T-helper 2 cell treated with Interferon-gamma antibody and Interleukin-4, amounts not matched to agents 100 ng/mL and 5 ng/mL, for 36 hours (primary cell): ENCODE measurements around the gene SDK2. TPM values are rescaled to one million over a fixed set of nuclear protein-coding genes. Genes with fewer than 3 reads are reported as not detected.

Source experiments
- intact Hi-C: fragments of 100-400 bp; cut with micrococcal nuclease; formaldehyde crosslinking; loops from one replicate; pipeline ENCODE4 v1.15.1; 2023
- total RNA-seq: library from RNA; stranded (reverse); gene quantifications from 2 replicates; pipeline ENCODE4 v1.2.3, GENCODE V29; 2022

Gene SDK2
- total RNA-seq, 1 donor from 2014 or later, result 2.9 TPM

- intact Hi-C loops, result no loop called here
Observed at GRCh38 chr17:73562896-73563295, 81.3 kb downstream of the SDK2 start.

DNA sequence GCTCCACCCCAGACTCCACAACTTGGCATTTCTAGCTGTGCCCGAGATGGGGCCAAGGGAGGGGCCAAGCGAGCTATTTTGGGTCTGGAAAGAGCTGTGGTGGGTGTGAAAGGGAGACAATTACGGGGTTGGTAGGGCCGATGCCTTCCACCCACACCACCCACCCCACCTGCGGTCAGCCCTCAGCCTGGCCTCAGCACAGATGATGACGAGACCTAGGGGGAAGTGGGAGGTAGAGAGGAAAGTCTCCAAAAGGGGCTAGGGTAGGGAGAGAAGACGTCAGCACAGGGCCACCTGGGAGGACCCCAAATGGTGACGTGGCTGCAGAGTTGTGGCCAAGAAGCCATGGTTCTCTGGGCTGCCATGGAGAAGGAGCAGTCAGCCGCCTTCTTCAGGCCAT lies 83.1 kb downstream of the SDK2 start:
- intact Hi-C loops, result no loop called here

DNA sequence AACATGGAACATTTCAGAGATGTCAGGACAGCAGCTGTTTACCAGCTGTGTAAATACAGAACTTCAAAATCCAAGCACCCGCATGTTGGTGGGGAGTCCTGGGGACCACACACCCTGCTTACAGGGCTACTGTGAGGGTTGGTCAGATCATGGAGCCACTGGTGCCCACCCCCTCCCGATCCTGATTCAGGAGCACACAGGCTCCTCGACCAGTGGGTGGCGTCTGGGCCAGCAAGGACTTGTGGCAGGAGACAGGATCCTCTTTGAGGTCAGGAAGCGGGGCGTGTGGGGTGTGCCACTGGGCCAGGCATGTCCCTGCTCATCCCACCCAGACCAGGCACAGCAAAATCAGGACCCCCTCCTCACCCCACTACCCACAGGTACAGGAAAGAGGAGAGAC lies 83.6 kb downstream of the SDK2 start:
- intact Hi-C loops, result no loop called here

DNA sequence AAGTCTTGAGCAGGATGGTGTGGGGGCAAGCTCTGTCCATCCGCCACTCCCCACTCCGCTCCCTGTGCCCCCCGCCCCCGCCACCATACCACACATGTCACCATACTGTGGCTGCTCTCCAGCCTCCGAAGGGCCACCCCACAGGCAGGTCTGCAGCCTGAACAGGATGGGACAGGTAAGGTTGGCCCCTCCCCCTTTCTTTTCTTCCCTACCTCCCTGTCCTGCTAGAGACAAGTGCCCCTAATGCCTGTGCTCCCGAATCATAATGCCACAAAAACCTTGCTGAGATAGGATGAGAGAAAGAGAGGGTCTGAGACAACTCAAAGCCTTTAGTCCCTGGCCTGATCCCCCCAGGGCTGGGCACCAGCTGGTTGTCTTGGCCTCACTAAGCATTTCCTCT lies 84.7 kb downstream of the SDK2 start:
- intact Hi-C loops, result no loop called here

DNA sequence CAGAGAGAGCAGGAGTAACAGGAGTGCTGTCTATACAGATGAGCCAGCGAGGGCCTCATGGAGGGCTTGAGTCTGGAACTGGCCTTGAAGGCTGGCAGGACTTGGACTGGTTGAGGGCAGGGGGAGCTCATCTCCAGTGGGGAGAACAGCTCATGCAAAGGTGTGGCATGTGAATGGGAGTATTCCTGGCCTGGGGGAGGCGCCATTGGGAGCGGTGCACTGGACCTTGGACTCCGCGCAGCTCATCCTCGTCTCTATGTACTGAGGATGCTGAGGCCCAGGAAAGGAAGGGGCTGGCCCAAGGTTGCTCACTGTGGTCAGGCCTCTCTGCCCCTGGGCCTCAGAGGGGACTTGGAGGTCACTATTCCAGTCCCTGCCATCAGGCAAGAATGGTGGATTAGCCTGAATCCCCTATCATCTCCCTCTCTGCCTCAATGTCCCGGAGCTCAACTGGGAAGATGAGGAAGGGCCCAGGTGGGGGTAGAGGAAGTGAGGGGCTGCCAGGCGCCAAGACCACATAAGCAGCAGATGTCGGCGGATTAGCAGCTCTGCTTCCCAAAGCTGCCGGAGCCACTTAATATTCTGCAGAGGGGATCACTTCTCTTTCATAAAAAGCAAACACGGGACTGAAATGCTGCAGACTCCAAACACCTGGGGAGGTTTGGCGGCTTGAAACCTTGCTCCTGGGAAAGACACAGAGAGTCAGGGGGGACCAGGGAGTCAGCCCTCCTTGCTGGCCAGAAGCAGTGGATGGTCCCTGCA lies 88.9 kb downstream of the SDK2 start:
- intact Hi-C loops, result no loop called here

GRCh38 chr17:73554498-73554897 lies 89.7 kb downstream of the SDK2 start:
- intact Hi-C loops, result no loop called here

DNA sequence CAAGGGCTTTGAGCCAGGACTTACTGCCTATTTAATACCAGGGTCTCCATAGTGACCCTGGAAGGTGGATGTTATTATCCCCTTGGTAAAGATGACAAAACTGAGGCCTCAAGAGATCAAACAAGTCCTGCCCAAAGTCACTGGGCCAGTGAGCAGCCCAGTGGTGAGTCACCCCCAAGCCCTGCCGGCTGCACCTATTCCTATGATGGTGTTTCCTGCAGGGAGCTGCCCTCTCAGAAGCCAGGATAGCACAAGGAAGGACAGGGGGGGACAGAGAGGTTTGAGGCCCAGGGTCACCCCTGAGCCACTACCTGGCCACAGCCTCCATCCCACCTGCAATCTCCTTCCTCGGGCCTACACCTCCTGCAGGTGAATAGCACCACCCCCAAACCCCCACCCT lies 90.9 kb downstream of the SDK2 start:
- intact Hi-C loops, result no loop called here

DNA sequence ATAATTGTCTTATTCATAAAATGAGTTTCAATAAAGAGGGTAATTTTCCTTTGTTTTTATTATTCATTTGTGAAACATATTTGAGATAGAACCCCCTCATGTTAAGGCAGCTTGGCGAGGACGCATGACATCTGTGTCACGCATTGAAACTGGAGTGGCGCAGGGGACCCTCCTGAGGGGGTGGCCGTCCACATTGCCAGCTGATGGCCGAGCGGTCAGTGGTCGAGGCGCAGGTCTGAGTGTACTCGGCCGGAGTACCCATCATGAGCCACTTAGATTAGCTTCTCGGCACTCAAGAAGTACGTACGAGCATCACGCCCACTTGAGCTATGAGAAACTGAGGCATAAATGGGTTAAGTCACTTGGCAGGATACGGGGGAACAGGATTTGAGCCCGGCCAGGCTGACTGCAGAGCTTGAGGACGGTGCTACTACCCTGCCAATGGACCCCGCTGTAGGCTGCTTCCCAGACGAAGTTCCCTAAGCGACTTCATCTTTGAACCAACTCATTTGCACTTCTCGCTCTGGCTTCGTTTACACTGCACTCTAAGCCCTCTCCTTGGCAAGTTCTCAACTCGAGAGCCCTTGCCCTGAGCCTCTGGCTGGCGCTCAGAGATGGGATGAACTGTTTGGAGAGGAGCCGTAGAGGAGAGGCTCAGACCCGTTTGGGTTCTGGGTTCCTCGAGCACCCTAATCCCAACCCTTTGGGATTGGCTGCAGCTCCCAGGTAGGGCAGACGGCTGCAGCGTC lies 91.8 kb downstream of the SDK2 start:
- intact Hi-C loops, result no loop called here

GRCh38 chr17:73551759-73552158 lies 92.5 kb downstream of the SDK2 start:
- intact Hi-C loops, result no loop called here

DNA sequence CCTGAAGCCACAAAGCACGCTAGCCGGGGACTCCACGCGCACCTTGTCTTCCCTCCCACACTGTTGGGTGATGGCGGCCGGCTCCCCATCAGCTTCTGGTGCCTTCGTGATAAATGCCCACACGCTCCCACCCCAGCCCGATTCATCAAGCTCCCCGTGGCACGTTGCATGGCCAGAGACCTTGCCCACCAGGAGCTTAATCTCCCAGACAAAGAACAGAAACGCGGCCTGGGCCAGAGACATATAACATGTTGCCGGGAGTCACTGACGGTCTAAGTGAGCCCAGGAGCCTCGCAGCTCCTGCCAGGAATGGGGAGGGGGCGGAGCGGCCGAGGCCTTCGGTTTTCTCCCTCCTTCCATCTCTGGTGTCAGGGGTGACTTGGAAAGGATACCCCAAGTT lies 93.1 kb downstream of the SDK2 start:
- intact Hi-C loops, result no loop called here

DNA sequence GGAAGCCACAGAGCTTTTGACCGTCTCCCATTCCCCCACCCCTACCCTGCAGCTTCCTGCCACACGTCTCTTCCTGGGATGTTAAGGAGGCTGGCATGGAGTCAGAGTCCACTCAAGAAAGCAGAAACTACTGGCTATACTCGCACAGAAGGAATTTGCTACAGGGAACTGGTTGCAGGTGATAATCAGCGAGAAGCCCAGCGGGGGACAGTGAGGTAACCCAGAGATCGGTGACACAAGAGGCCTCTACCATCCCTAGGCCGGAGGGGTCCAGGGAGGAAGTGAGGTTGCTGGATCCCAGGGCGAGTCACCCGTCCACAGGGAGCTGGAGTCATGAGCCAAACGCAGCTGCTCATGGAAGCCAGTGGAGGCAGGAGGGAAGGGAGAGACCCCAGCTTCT lies 93.7 kb downstream of the SDK2 start:
- intact Hi-C loops, result no loop called here

GRCh38 chr17:73549841-73550430 lies 94.3 kb downstream of the SDK2 start:
- intact Hi-C loops, result no loop called here

GRCh38 chr17:73548620-73549311 lies 95.5 kb downstream of the SDK2 start:
- intact Hi-C loops, result no loop called here

DNA sequence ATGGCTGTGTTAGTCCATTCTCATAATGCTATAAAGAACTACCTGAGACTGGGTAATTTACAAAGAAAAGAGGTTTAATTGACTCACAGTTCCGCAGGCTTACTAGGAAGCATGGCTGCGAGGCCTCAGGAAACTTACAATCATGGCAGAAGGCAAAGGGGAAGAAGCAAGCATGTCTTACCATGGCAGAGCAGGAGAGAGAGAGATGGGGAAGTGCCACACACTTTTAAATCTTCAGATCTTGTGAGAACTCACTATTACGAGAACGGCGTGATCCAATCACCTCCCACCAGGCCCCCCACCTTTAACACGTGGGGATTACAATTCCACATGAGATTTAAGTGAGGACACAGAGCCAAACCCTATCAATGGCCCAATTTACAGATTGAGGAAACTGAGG lies 96.5 kb downstream of the SDK2 start:
- intact Hi-C loops, result no loop called here

GRCh38 chr17:73546770-73547536 lies 97.3 kb downstream of the SDK2 start:
- intact Hi-C loops, result no loop called here

GRCh38 chr17:73546114-73546513 lies 98.1 kb downstream of the SDK2 start:
- intact Hi-C loops, result no loop called here

DNA sequence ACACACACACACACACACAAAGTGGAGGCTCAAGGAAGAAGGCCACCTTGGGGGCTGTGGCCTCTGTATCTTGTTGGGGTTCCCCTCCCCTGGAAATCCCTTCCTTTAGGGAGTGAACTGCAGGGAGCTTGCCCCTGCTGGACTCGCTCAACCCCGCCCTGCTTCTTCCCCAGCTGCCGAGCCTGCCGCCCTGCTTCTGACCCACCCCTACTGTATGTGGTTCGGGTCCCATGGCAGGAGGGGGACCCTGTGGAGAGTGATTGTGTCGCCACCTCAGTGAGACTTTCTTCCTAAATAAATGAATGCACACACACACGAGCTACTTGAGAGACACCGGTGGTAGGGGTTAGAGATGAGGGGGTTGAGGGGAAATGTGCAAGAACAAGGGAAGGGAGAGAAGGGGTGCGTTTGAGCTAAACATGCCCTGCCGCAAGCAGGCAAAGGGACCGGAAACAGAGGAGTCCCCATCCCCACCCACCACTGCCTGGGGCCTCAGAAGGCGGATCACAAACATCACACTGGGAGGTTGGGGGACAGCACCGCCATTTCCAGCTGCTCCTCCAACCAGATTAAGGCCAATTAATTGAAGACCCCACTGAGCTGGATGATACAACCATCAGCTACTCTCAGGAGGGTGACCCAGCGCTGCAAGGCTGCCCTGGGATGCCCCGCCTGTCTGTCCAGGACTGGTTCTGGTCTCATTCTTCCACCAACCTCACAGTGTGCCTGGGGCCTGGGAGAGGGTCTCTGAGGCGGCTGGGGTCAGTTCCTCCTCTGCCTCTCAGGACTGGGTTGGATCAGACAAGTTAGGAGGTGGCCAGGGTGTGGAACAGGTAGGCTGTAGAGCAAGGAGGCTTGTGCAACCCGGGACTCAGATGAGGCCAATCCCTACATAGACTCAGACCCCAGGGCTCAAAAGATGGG lies 98.9 kb downstream of the SDK2 start:
- intact Hi-C loops, result no loop called here

DNA sequence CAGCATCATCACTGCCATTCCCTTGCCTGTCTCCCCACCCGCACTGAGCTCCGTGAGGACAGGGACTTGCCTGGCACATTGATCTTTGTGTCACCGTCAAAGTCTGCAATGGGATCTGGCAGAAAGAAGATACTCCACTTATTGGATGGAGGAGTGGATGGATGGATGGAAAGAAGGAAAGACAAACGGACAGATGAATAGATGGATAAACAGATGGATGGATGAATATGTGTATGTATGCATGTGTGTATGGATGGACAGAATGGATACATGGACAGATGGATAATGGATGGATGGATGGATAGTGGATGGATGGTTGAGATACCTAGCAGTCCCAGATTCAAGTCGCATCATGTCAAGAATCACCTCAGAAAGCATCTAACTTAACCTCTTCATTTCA lies 99.9 kb downstream of the SDK2 start:
- intact Hi-C loops, result no loop called here

- intact Hi-C loops, result no loop called here
Observed at GRCh38 chr17:73542323-73542722, 101.9 kb downstream of the SDK2 start.

DNA sequence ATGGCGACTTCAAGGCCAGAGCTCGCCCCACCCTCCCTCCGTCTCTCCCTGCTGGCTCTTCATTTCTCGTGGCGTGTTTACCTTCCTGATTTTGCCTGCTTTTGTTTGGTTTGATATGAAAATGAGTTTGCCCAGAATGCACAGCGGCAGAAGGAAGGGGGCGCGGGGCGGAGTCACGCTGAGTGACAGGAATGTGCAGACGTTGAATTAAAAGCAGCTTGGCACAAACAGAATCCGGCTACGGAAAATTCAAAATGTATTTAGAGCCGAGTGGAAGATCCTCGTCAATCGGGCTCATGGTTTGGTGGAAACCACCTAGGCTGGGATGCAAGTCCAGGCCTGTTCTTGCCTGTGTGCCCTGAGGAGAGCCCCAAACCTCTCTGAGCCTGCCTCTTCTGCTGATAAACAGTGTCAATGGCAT lies 102.7 kb downstream of the SDK2 start:
- intact Hi-C loops, result no loop called here
